Measurements from ENCODE around the gene DCDC2C.

DCDC2C gene

DNA sequence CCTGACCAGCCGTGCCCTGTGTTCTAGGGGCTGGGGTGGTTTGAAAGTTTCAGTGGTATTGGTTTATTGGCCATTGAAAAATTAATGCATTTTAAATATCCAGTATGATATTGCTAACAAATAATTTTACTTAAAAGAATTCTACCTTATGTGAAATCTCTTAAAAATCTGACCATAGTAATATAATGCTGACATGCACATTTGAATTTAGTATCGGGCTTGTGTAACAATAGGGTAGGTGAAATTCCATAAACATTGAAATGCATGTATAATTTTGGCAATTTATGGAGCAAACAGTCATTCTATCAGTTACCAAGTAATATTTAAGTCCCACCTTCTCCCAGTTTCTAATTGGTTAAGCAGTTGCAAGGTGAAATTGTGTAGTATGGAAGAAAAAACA, 170.5 kb downstream of the DCDC2C start:
- Histone ChIP-seq H3K4me1 (no peaks in the 10 kb centered on the region), H3K4me3 (no peak overlapping the region), H3K36me3 (replicated peaks) (no peaks in the 10 kb centered on the region), H3K27me3 (ENCODE audit: low read depth) (no peaks in the 10 kb centered on the region), H3K9me3 (no peaks in the 10 kb centered on the region)
- DNase-seq (ENCODE audit: low spot score in 2 of 2), result no peak
- in situ Hi-C loops (cut with MboI; ENCODE audit: low sequenced_read_pairs), result no loop called here

DNA sequence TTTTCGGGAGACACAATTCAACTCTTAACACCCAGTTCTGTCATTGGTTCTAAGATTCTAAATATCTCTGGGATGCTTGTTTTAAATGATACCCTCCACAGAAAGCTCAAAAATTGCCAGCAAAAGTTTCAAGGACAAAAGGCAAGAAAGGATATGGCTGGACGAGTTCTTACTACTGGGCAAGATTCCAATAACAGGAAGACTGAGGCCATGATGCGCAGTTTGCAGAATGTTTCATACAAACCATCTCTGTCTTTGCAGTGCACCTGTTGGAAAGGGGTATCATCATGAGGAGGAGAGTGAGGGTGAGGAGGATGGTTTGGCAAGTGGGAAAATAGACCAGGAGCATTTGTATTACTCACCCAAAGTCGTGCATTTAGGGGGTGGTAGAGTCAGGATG, 172.8 kb downstream of the DCDC2C start:
- in situ Hi-C loops (cut with MboI; ENCODE audit: low sequenced_read_pairs), result no loop called here
- no peaks in the 10 kb centered on the region for H3K36me3 ChIP-seq (replicated peaks)

DNA sequence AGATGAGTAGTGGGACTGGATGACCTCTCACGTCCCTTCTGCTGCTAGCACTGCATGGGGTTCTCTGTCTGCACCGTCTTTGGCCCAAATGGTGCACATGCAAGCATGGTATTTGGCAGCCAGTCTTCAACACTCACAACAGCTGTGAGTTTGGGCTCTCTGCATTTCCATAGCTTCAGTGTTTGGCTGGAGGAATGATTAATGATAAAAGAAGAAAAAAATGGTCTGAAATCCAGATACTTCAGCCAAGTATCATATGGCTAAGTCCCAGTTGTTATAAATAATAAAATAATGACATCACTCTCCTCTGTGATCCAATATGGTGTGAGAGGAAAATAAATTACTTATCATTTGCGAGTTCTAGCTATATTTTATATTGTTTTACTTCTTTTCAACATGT, 173.3 kb downstream of the DCDC2C start:
- no peaks in the 10 kb centered on the region for H3K4me1 ChIP-seq
- no peaks in the 10 kb centered on the region for H3K27me3 ChIP-seq (ENCODE audit: low read depth)
- H3K4me3 ChIP-seq, result no peak overlapping the region
- no peaks in the 10 kb centered on the region for H3K9me3 ChIP-seq
- no peaks in the 10 kb centered on the region for H3K36me3 ChIP-seq (replicated peaks)
- DNase-seq (ENCODE audit: low spot score in 2 of 2), result no peak
- in situ Hi-C loops (cut with MboI; ENCODE audit: low sequenced_read_pairs), result no loop called here

More for the DNA sequence above, 172.8 kb downstream of the DCDC2C start:
- H3K4me1 ChIP-seq, result no peaks in the 10 kb centered on the region
- H3K27me3 ChIP-seq (ENCODE audit: low read depth), result no peaks in the 10 kb centered on the region
- DNase-seq (ENCODE audit: low spot score in 2 of 2), result no peak
- H3K4me3 ChIP-seq, result no peak overlapping the region
- H3K9me3 ChIP-seq, result no peaks in the 10 kb centered on the region

DNA sequence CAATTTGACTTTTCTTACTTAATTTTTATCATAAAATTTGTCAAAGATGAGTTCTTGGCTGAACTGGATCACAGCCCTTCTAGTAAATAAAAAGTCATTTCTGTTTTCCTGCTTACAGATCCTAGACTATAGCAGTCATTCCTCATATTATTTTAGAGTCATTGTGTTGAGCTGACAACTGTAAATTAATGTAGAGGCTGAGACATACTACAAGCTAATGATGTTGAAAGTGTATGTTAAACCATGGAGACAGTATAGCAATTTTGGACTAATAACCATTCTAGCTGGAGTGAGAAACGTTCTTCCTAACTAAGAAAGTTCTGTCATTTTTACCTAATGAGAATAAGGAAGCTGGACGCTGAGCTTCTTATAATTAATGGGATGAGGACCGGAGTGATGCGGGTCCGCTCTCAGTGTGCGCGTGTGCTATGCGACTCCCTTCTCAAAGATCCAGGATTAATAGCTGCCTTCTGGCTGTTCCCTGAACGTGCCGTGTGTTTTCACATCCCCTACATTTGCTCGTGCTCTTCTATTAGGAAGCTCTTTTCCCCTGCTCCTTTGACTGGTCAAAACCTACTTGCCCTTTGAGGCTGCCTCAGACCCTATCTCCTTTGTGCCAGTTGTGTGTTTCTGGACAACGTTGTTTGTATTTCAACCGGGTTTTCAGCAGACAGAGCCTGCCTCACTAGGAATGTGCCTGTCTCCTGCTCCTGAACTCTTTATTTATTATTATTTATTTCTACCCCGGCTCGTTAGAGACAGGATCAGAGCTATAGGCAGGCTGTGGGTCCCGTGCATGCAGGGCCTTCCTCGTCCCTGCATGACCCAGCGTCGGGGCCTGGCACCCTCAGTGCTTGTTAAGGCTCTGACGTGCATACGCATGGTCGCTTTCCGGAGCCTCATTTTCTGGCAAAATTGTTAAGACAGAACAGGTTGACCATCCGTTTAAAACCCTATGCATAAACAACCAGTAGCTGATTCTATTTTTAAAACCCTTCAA, 182.6 kb downstream of the DCDC2C start:
- no peak overlapping the region for H3K4me3 ChIP-seq
- H3K9me3 ChIP-seq, result no peaks in the 10 kb centered on the region; the same call in 1 of the 2 replicates
- H3K4me1 ChIP-seq, result no peaks in the 10 kb centered on the region
- H3K36me3 ChIP-seq (replicated peaks), result no peaks in the 10 kb centered on the region
- in situ Hi-C loops (cut with MboI; ENCODE audit: low sequenced_read_pairs), result no loop called here
- no peak for DNase-seq (ENCODE audit: low spot score in 2 of 2)
- H3K27me3 ChIP-seq (ENCODE audit: low read depth), result no peaks in the 10 kb centered on the region

DNA sequence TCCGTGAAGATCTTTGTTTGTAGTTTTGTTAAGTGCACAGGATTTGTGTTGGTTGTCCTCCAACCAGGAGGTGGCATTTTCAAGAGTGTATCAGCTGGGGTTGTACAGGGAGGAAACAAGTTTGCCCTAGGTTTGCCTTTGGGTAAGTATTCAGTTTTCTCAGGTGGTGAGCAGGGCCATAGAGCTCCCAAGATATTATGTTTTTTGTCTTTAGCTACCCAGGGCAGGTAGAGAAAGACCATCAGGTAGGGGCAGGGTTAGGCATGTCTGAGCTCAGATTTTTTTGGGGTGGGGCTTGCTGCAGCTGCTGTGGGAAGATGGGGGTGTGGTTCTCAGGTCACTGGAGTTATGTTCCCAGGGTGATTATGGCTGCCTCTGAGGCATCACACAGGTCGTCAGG, 191.6 kb downstream of the DCDC2C start:
- in situ Hi-C loops (cut with MboI; ENCODE audit: low sequenced_read_pairs), result no loop called here
- H3K9me3 ChIP-seq, result no peaks in the 10 kb centered on the region
- no peaks in the 10 kb centered on the region for H3K4me1 ChIP-seq
- H3K27me3 ChIP-seq (ENCODE audit: low read depth), result no peaks in the 10 kb centered on the region
- no peaks in the 10 kb centered on the region for H3K36me3 ChIP-seq (replicated peaks)
- no peak overlapping the region for H3K4me3 ChIP-seq
- DNase-seq (ENCODE audit: low spot score in 2 of 2), result no peak

All from HAP-1 (cell line).